GM06990 (cell line): Measurements from ENCODE around the gene PLGLB1.
"Not testable (repeated sequence)": the region's sequence is repeated elsewhere in the genome, so short reads cannot be mapped to it uniquely, and the experiment has no call there.

ENCODE experiments used
- DNase-seq: peaks from one replicate; pipeline ENCODE4 v3.0.0-alpha.2; 2011; ENCODE audit not compliant: insufficient read length; ENCODE audit errors: extremely low read depth
- H3K27me3 ChIP-seq: replicated peaks from 2 replicates; pipeline ENCODE4 v1.6.0; 2011; ENCODE audit warnings: low read length; ENCODE audit not compliant: control insufficient read depth, insufficient read depth
- H3K36me3 ChIP-seq: 2 replicates; pipeline ENCODE4 v1.5.1; 2011; ENCODE audit warnings: low read length; ENCODE audit not compliant: control insufficient read depth, insufficient read depth
- H3K4me3 ChIP-seq: replicated peaks from 2 replicates; pipeline ENCODE4 v1.5.1; 2011; ENCODE audit warnings: low read depth, mild to moderate bottlenecking, control low read depth, low read length
- TF ChIP-seq, protein P1 (sequence below): IDR thresholded peaks from 2 replicates; pipeline ENCODE4 v1.5.1; 2011; ENCODE audit warnings: low read length, control low read depth, mild to moderate bottlenecking, inconsistent platforms; ENCODE audit not compliant: insufficient read depth, poor library complexity, severe bottlenecking

Gene PLGLB1

DNA sequence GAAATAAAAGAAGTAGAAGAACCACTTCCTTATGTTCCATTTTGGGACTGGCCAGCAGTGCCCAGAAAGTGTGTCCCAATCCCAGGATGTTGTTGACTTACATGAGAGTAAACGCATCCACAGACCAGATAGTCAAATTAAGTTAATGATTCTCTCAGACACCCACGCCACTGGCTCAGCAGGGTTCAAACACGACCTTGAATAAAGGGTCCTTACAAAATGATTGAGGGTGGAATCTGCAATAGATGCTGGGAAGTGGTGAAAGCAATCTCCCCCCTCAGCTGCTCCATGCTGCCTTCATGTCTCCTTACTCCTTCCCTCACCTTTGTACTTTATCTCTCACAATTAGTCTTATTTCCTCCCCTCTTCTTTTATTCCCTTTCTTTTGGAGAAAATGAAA lies at the start of gene PLGLB1:
Gene PLGLB1, minus strand, starts transcription at position 101 of the 400 bp plus-strand sequence. Its CDS starts 61 bp downstream, at position 40.
- H3K36me3 ChIP-seq, H3K27me3 ChIP-seq, DNase-seq, H3K4me3 ChIP-seq: not testable (repeated sequence)

DNA sequence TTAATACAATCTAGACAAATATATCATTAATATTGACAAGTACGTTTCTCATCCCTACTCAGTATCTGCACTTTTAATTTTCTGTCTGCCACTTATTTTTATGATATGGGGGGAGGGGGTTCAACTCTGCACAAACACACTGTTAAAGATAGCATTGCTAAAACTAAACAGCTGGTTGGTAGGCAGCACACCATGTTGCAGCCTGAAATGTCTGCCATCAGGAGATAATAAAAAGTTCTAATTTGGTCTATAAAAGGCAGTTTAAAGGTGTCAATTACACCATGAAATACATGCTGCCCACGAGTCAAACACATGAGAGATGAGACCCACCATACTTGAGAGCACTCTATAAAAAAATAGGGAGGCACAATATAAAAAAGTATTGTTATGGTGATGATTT lies 42.7 kb upstream of the PLGLB1 start:
- not testable (repeated sequence) for H3K27me3 ChIP-seq, DNase-seq, H3K4me3 ChIP-seq, H3K36me3 ChIP-seq

DNA sequence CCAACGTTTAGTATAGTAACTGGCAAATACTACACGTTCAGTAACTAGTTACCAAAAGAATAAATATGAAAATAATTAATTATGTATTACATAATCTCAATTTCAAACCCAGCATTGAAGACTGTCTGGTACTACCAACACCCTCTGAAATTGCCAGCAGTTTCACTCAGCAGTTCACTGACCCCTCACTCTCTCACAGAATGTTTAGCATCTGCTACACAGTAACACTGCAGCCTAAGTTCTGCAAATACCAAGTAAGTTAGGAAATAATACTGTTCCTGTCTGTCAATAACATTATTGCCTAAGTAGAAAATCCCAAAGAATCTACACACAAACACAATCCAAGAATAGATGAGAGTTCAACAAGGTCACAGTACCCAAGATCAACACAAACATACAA lies 41.8 kb upstream of the PLGLB1 start:
- DNase-seq, H3K27me3 ChIP-seq, H3K4me3 ChIP-seq, H3K36me3 ChIP-seq: not testable (repeated sequence)

DNA sequence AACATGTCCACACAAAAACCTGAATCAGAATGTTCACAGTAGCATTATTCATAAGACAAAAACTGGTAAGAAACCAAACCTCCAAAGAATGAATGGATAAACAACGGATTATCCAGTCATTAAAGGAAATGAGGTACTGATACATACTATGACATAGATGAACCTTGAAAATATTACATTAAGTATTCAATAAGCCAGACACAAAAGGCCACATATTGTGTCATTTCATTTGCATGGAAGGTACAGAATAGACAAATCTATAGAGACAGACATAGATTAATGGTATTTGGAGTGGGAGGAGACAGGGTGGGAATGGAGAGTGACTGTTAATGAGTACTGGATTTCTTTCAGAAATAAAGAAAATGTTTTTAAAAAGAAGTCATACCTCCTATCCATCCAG lies 39.9 kb upstream of the PLGLB1 start:
- H3K4me3 ChIP-seq, H3K27me3 ChIP-seq, H3K36me3 ChIP-seq, DNase-seq: not testable (repeated sequence)

DNA sequence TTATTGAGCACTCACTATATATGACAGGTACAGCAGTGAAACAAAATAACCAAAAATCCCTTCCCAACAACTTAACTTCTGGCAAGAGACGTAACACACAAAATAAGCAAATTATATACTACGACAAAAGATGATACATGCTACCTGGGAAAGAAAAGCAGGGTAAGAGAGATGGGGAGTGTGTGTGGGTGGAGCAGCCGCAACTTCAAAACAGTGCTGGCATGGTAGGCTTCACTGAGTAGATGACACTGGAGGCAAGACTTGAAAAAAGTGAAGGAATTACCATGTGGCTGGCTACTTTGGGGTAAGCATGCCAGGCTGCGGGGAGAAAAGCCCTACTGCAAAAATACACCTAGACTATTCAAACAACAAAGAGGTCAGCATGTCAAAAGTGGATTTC lies 36.0 kb upstream of the PLGLB1 start:
- H3K36me3 ChIP-seq, H3K4me3 ChIP-seq, DNase-seq, H3K27me3 ChIP-seq: not testable (repeated sequence)

DNA sequence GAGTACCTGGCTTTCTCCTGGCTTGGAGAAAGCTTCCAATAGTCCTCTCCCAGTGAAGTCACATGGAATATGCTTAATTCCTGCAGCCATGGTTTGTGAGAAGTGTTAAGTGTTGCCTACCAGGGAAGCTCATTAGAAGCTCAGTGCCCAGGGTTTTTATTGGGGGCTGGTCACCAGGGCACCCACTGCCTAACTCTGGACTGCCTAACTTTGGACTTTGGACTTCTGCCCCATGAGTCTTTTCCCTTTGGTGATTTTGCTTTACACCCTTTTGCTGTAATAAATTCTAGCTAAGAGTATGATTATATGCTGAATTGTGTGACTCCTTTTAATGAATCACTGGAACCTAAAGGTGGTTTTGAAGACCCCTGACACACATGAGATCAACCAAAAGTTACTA lies 35.2 kb upstream of the PLGLB1 start:
- H3K4me3 ChIP-seq, H3K27me3 ChIP-seq, H3K36me3 ChIP-seq, DNase-seq: not testable (repeated sequence)

DNA sequence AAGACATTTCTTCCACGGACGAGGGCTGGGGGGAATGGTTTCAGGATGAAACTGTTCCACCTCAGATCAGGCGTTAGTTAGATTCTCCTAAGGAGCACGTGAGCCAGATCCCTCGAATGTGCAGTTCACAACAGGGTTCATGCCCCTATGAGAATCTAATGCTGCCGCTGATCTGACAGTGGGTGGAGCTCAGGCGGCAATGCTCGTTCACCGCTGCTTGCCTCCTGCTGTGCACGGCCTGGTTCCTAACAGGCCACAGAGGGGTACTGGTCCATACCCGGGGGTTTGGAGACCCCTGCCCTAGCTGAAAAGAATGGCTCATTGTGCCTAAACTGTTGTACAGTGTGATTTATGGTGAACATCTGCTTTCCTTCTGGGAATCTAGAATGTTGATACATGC lies 34.8 kb upstream of the PLGLB1 start:
- not testable (repeated sequence) for H3K36me3 ChIP-seq, H3K4me3 ChIP-seq, H3K27me3 ChIP-seq, DNase-seq

DNA sequence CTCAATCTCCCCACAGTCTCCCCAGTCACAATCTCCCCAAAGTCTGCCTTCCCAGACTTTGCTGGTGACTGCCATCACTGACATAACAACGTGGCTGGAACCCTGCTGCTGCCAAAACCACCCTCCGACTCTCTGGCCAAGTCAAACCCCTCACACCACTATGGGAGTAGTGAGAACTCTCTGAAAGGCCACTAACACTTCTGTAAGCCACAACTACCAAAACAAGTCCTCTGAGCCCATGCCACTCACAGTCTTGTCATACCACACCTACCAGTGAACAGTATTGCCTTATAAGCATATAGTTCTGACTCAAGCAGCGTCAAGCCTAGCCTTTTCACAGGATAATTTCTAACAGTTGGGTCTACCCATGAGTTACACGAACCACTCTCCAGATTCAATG lies 32.7 kb upstream of the PLGLB1 start:
- not testable (repeated sequence) for H3K4me3 ChIP-seq, H3K27me3 ChIP-seq, DNase-seq, H3K36me3 ChIP-seq

DNA sequence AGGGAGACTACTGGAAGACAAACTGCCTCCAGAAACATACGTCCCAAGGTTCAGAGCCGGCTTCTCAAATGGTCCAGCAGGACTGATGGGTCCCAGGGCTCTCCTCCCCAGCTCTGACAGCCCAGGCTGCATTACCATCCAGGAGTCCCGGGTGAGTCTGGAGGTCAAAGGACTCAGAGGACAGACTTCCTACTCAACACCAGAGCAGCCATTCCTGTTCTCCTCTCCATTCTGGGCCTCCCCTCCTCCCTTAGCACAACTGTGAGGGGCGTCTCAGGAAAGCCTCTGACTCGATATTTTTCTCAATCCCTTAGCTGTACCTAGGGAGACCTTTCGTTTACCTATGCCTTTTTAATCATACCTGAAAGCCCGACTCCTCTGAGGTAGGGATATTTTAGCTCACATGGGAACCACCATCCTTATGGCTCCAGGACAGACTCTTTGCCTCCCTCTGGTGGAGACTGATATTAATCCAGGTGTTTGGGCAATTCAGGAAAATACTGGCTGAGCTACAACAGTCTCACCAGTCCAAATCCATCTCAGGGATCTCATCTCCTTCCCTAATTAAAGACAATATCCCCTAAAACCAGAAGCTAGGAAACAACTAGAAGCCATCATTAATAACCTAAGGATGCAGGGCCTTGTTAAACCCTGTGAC lies 19.8 kb upstream of the PLGLB1 start:
- H3K27me3 ChIP-seq, DNase-seq, H3K36me3 ChIP-seq, H3K4me3 ChIP-seq: not testable (repeated sequence)
- TF ChIP-seq, protein P1, sequence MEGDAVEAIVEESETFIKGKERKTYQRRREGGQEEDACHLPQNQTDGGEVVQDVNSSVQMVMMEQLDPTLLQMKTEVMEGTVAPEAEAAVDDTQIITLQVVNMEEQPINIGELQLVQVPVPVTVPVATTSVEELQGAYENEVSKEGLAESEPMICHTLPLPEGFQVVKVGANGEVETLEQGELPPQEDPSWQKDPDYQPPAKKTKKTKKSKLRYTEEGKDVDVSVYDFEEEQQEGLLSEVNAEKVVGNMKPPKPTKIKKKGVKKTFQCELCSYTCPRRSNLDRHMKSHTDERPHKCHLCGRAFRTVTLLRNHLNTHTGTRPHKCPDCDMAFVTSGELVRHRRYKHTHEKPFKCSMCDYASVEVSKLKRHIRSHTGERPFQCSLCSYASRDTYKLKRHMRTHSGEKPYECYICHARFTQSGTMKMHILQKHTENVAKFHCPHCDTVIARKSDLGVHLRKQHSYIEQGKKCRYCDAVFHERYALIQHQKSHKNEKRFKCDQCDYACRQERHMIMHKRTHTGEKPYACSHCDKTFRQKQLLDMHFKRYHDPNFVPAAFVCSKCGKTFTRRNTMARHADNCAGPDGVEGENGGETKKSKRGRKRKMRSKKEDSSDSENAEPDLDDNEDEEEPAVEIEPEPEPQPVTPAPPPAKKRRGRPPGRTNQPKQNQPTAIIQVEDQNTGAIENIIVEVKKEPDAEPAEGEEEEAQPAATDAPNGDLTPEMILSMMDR: peak; percentile 10

DNA sequence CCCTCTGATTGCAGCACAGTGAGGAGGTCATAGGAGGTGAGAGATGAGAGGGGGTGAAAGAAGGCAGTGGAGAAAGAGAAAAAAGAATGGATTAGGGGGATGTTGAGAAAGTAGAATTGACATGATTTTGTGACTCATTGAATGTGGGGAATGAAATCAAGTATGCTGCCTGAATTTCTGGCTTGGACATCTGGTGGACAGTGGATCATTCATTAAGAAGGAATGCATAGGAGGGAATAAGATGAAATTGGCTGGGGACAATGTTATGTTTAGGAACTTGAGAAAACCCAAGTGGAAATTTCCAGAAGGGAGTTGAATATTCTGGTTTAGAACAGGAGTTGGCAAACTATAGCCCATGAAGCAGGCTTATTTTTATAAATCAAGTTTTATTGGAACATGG lies 7.0 kb upstream of the PLGLB1 start:
- not testable (repeated sequence) for DNase-seq, H3K36me3 ChIP-seq

DNA sequence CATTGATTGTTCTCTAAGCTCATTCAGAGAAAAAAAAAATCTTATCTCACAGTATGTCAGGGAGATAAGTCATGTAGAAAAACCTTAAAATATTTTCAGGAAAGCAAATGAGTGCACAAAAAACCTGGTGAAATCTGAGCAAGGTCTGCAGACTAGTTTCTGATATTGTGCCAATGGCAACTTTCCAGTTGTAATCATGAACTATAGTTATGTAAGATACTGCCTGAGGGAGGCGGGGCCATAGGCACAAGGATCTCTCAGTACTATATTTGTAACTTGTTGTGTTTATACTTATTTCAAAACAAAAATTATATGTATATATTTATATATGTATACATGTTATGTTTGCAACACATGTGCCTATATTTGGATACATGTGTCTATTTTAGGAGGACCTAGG lies 5.2 kb upstream of the PLGLB1 start:
- not testable (repeated sequence) for H3K4me3 ChIP-seq, H3K36me3 ChIP-seq, DNase-seq, H3K27me3 ChIP-seq

More for the DNA sequence above, 7.0 kb upstream of the PLGLB1 start:
- H3K4me3 ChIP-seq, H3K27me3 ChIP-seq: not testable (repeated sequence)

DNA sequence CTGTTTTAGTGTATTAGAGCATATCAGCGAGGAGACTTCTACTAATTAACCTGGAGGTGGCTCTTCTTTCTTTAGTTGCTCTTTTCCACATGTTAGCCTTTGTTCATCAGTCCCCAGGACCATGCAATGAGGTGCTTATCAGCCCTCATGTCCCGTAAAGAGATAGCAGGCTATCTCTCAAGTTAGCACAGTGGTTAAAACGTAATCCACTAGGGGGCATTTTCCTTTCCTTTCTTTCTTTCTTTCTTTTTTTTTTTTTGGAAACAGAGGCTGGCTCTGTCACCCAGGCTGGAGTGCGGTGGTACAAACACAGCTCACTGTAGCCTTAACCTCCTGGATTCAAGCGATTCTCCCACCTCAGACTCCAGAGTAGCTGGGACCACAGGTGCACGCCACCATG lies 4.3 kb upstream of the PLGLB1 start:
- not testable (repeated sequence) for H3K27me3 ChIP-seq, H3K4me3 ChIP-seq, H3K36me3 ChIP-seq, DNase-seq

DNA sequence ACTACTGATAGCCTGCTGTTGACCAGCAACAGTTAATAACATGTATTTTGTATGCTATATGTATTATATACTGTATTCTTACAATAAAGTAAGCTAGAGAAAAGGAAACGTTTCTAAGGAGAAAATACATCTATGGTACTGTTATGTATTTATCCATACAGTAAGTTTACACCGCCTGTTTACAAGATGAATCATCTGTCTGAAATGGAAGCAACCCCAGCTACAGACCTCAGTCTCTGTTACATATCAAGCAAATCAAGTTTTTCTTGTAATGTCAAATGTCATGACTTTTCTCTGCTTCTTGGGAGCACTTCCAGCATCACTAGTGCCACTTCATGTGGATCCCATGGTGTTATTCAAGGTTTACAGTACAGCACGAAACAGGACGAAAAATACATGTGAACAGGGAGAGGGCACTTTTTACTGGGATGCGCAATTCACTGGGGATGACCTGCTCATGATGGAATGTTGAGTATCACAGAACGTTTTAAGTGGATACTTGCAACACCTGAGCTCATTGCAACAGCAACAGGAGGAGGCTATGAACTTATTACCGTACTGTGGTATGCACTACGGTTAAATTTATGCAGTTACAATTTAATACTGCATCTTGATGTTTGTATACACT lies 2.5 kb upstream of the PLGLB1 start:
- not testable (repeated sequence) for H3K4me3 ChIP-seq, H3K27me3 ChIP-seq, DNase-seq, H3K36me3 ChIP-seq

DNA sequence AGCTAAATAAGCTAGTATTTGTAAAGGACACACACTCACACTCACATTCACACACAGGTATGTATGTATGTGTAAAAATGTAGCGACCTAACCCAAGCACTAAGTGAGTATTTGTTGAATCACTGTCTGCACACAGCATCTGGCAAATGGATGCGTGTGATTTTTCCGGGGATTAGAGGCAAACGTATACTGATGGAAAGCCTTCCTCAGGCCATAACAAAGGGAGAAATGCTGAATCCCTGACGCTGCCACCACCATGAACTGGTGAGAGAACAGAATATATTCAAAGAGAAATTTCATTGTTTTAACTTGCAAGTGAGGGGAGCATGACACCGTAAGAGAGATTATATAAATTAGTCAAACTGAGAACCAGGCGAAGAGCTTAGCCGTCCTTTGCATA lies 601 bp downstream of the PLGLB1 start:
- H3K4me3 ChIP-seq, H3K27me3 ChIP-seq, H3K36me3 ChIP-seq, DNase-seq: not testable (repeated sequence)
